Transverse colon (tissue), 4 donors: ENCODE results near the gene NCOA3. TPM values are rescaled to one million over a fixed set of nuclear protein-coding genes. Genes with fewer than 3 reads are reported as not detected.

ENCODE experiments used
- DNase-seq: peaks from one replicate; pipeline ENCODE4 v3.0.0-alpha.2; 2019
- H3K27ac ChIP-seq, 4 donors: fragments of 200-600 bp; sonication (generic); 2 replicates each; pipeline ENCODE4 v1.5.1; 2016 to 2018; ENCODE audit warnings: inconsistent platforms in 4 of 4
- H3K27me3 ChIP-seq: fragments of 200-600 bp; sonication (generic); 2 replicates; pipeline ENCODE4 v1.5.1; 2017; ENCODE audit warnings: inconsistent platforms
- H3K36me3 ChIP-seq, 4 donors: fragments of 200-600 bp; sonication (generic); 2 replicates each; pipeline ENCODE4 v1.5.1; 2017 to 2019; ENCODE audit warnings: inconsistent platforms in 4 of 4
- H3K4me1 ChIP-seq, 4 donors: fragments of 200-600 bp; sonication (generic); 2 replicates each; pipeline ENCODE4 v1.5.1; 2017 to 2020; ENCODE audit warnings: inconsistent platforms in 4 of 4
- H3K4me3 ChIP-seq, 4 donors: fragments of 200-600 bp; sonication (generic); 1 replicate in 1 of 4; 2 replicates in 3 of 4; pipeline versions ENCODE4 v1.5.1 to v1.6.1; 2017 to 2019; ENCODE audit warnings: inconsistent platforms in 4 of 4
- H3K9me3 ChIP-seq, 2 donors: fragments of 200-600 bp; sonication (generic); 2 replicates each; pipeline ENCODE4 v1.5.1; 2017 to 2019; ENCODE audit warnings: inconsistent platforms in 2 of 2
- CTCF ChIP-seq, 5 experiments: fragments of 200-600 bp in 3 of 5; fragments of 450-650 bp in 2 of 5; sonication (generic) in 3 of 5; IDR thresholded peaks; 1 replicate in 2 of 5; 2 replicates in 3 of 5; pipeline ENCODE4 v1.5.1; 2016 to 2017; ENCODE audit warnings: antibody characterized with exemption in 5 of 5, inconsistent platforms in 3 of 5, mild to moderate bottlenecking in 2 of 5, moderate library complexity in 1 of 5
- EP300 ChIP-seq: sonication (generic); formaldehyde crosslinking; IDR thresholded peaks from one replicate; pipeline ENCODE4 v1.6.1; 2017; ENCODE audit warnings: antibody characterized with exemption, low read depth
- POLR2A ChIP-seq: fragments of 450-650 bp; IDR thresholded peaks from one replicate; pipeline ENCODE4 v1.6.1; 2016; ENCODE audit warnings: antibody characterized with exemption, mild to moderate bottlenecking, moderate library complexity
- POLR2AphosphoS5 ChIP-seq, 3 donors: sonication (generic); formaldehyde crosslinking; IDR thresholded peaks; one replicate each; pipeline ENCODE4 v1.6.1; 2016; ENCODE audit warnings: antibody characterized with exemption in 3 of 3
- WGBS, 2 donors: methylation state at CpG; one replicate each; pipeline ENCODE4 v1.1.5; 2018; ENCODE audit warnings: low coverage in 1 of 2; 5-methylcytosine and 5-hydroxymethylcytosine counted together
- in situ Hi-C, 4 donors: fragments of 200-750 bp; cut with MboI; loops; one replicate each; pipeline versions ENCODE4 v1.15.0 to v1.15.1; 2017; ENCODE audit warnings: low sequenced_read_pairs in 3 of 4, low pct_ligation_motif_present in 1 of 4, low pct_unique_long_range_greater_than_20kb in 1 of 4
- intact Hi-C: fragments of 100-400 bp; cut with DNase I; formaldehyde crosslinking; loops from one replicate; pipeline ENCODE4 v1.15.1; 2023; ENCODE audit warnings: low total_unique reads
- total RNA-seq, 4 donors: library from RNA; depleted of rRNA; stranded (reverse); fragments of >200 nt; gene quantifications; one replicate each; pipeline ENCODE4 v1.1.0, GENCODE V29; 2016

NCOA3 gene
- total RNA-seq, 4 donors from 2014 or later: 9.2 to 39.1 (median 22.3) TPM

- no peak for TF ChIP-seq POLR2A
- TF ChIP-seq EP300: no peak
- TF ChIP-seq CTCF (IDR thresholded peaks at IDR 0.05): no peak
- TF ChIP-seq POLR2AphosphoS5 (IDR thresholded peaks at IDR 0.05): no peak
- in situ Hi-C loops: no loop called here
- 56 to 82% methylated on average over 1 of the region's 1 CpG for WGBS, 2 donors
- intact Hi-C loops: loop anchor here (10.0 kb wide), 1 partner anchor 115 kb away; no protein-coding TSS in a partner anchor
- Histone ChIP-seq H3K4me1 (peaks cover 5 to 30% (median 7%) of the 10 kb centered on the region in 4 donors), H3K9me3 (no peaks in the 10 kb centered on the region), H3K27ac (no peak overlapping the region), H3K27me3 (no peaks in the 10 kb centered on the region), H3K36me3 (no peaks in the 10 kb centered on the region), H3K4me3 (no peak overlapping the region)
- no peak for DNase-seq
These were observed 8.0 kb downstream of the NCOA3 start for GRCh38 chr20:47509685-47510084.

GRCh38 chr20:47515843-47516242, 14.2 kb downstream of the NCOA3 start:
- TF ChIP-seq POLR2A (no peak), POLR2AphosphoS5 (IDR thresholded peaks at IDR 0.05) (no peak), CTCF (IDR thresholded peaks at IDR 0.05) (no peak), EP300 (no peak)
- H3K27me3 ChIP-seq: no peaks in the 10 kb centered on the region
- H3K4me3 ChIP-seq: no peak overlapping the region
- WGBS, 2 donors: 70 to 82% methylated on average over 1 of the region's 1 CpG
- intact Hi-C loops (no loop called here), in situ Hi-C loops (no loop called here)
- peaks cover 0 to 5% (median 4%) of the 10 kb centered on the region in 4 donors for H3K4me1 ChIP-seq
- H3K9me3 ChIP-seq: peaks cover 3 to 7% of the 10 kb centered on the region in 2 donors
- peaks cover 0 to 5% (median 2%) of the 10 kb centered on the region in 4 donors for H3K36me3 ChIP-seq
- no peak overlapping the region for H3K27ac ChIP-seq
- DNase-seq: no peak

GRCh38 chr20:47521059-47521808, 19.5 kb downstream of the NCOA3 start:
- no peak for DNase-seq
- Histone ChIP-seq H3K27ac (no peak overlapping the region), H3K4me1 (no peaks in the 10 kb centered on the region), H3K9me3 (peaks cover 9 to 13% of the 10 kb centered on the region in 2 donors), H3K27me3 (no peaks in the 10 kb centered on the region), H3K4me3 (no peak overlapping the region), H3K36me3 (peaks cover 0 to 15% (median 4%) of the 10 kb centered on the region in 4 donors)
- intact Hi-C loops: no loop called here
- 92 to 97% methylated on average over 5 to 19 of the region's 19 CpGs for WGBS, 2 donors
- in situ Hi-C loops: no loop called here
- TF ChIP-seq EP300 (no peak), POLR2A (no peak), POLR2AphosphoS5 (IDR thresholded peaks at IDR 0.05) (no peak), CTCF (IDR thresholded peaks at IDR 0.05) (no peak)

- Histone ChIP-seq H3K4me3 (no peak overlapping the region), H3K36me3 (peaks cover 0 to 15% (median 4%) of the 10 kb centered on the region in 4 donors), H3K27ac (no peak overlapping the region), H3K27me3 (no peaks in the 10 kb centered on the region), H3K4me1 (peaks cover 0 to 1% (median under 1%) of the 10 kb centered on the region in 4 donors), H3K9me3 (peaks cover 9 to 13% of the 10 kb centered on the region in 2 donors)
- WGBS, 2 donors: 74 to 81% methylated on average over 8 of the region's 8 CpGs
- intact Hi-C loops: no loop called here
- in situ Hi-C loops: no loop called here
- DNase-seq: no peak
- TF ChIP-seq CTCF (IDR thresholded peaks at IDR 0.05): no peak
- no peak for TF ChIP-seq POLR2A
These were observed 22.5 kb downstream of the NCOA3 start for GRCh38 chr20:47524015-47524784.
